Calu3 (cell line): ENCODE data around the gene AAGAB. TPM values are rescaled to one million over a fixed set of nuclear protein-coding genes. Genes with fewer than 3 reads are reported as not detected.
A peak's percentile ranks its signal among the peaks of the same experiment; 100 is the strongest.

ENCODE experiments used
- BruUV-seq: library from RNA; stranded (reverse); fragments of 400-500 nt; replicated peaks from 2 replicates; lab custom pipeline; 2021; lab: Mats Ljungman, UMichigan
- CTCF ChIA-PET: fragments of 300-600 bp; sonication (Branson Sonifier 250); formaldehyde crosslinking; loops from one replicate; lab custom pipeline; 2022; ENCODE audit warnings: antibody characterized with exemption; lab: Charles Lee
- DNase-seq: peaks from one replicate; pipeline ENCODE4 v3.0.0; 2022
- H3K27ac Mint-ChIP-seq: one replicate; pipeline ENCODE4 v1.8.0; 2022; ENCODE audit warnings: mixed read lengths; ENCODE audit not compliant: unreplicated experiment
- H3K27me3 Mint-ChIP-seq: one replicate; pipeline ENCODE4 v1.8.0; 2022; ENCODE audit warnings: mixed read lengths; ENCODE audit not compliant: unreplicated experiment
- H3K36me3 Mint-ChIP-seq: one replicate; pipeline ENCODE4 v1.8.0; 2022; ENCODE audit warnings: mild to moderate bottlenecking, moderate library complexity, mixed read lengths; ENCODE audit not compliant: insufficient read depth, unreplicated experiment
- H3K4me1 Mint-ChIP-seq: one replicate; pipeline ENCODE4 v1.8.0; 2022; ENCODE audit warnings: mild to moderate bottlenecking, low read depth, mixed read lengths; ENCODE audit not compliant: unreplicated experiment
- H3K4me3 Mint-ChIP-seq: one replicate; pipeline ENCODE4 v1.8.0; 2022; ENCODE audit warnings: mild to moderate bottlenecking, low read depth, moderate library complexity, mixed read lengths; ENCODE audit not compliant: unreplicated experiment
- H3K9me3 Mint-ChIP-seq: one replicate; pipeline ENCODE4 v1.8.0; 2022; ENCODE audit warnings: low read depth, mixed read lengths; ENCODE audit not compliant: unreplicated experiment
- intact Hi-C: fragments of 100-400 bp; cut with micrococcal nuclease; formaldehyde crosslinking; loops from one replicate; pipeline ENCODE4 v1.10.0; 2022; ENCODE audit not compliant: unreplicated experiment
- total RNA-seq: library from RNA; stranded (reverse); gene quantifications from 2 replicates; pipeline ENCODE4 v1.2.3, GENCODE V29; 2022
- TF ChIP-seq, protein P1 (sequence below): fragments of 200-600 bp; IDR thresholded peaks from one replicate; pipeline ENCODE4 v1.8.0; 2022; ENCODE audit warnings: antibody characterized with exemption; ENCODE audit not compliant: unreplicated experiment

Gene AAGAB
- total RNA-seq, 1 experiment from 2014 or later, result 68.1 TPM

GRCh38 chr15:67180514-67181191, 73.8 kb downstream of the AAGAB start:
- CTCF ChIA-PET, result no interaction called here
- Mint-ChIP-seq H3K4me3 (no peak overlapping the region), H3K27me3 (no peaks in the 10 kb centered on the region), H3K27ac (no peak overlapping the region), H3K4me1 (peaks cover 37% of the 10 kb centered on the region), H3K9me3 (no peaks in the 10 kb centered on the region), H3K36me3 (peaks cover 85% of the 10 kb centered on the region)
- no peak for DNase-seq
- intact Hi-C loops, result no loop called here
- BruUV-seq, result no TSS peak
- TF ChIP-seq, protein P1, sequence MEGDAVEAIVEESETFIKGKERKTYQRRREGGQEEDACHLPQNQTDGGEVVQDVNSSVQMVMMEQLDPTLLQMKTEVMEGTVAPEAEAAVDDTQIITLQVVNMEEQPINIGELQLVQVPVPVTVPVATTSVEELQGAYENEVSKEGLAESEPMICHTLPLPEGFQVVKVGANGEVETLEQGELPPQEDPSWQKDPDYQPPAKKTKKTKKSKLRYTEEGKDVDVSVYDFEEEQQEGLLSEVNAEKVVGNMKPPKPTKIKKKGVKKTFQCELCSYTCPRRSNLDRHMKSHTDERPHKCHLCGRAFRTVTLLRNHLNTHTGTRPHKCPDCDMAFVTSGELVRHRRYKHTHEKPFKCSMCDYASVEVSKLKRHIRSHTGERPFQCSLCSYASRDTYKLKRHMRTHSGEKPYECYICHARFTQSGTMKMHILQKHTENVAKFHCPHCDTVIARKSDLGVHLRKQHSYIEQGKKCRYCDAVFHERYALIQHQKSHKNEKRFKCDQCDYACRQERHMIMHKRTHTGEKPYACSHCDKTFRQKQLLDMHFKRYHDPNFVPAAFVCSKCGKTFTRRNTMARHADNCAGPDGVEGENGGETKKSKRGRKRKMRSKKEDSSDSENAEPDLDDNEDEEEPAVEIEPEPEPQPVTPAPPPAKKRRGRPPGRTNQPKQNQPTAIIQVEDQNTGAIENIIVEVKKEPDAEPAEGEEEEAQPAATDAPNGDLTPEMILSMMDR, result no peak

DNA sequence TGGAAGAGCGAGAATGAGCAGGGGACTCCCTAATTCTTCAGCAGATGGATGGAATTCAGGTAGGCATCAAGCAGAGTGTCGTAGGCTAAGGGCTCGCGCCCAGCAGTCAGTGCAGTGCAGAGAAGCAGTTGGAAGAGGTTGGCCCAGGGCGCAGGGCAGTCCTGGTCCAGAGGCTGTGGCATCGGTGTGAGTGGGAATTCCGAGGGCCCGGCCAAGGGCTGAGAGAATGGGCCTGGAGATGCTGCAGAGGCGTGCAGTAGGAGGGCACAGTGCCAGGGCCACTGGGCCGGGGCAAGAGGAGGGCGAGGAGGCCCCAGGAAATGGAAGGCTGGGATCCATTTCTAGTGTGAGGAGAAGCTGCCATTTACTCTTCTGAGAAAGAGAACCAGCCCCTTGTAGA, 74.4 kb downstream of the AAGAB start:
- TF ChIP-seq, protein P1, result no peak
- Mint-ChIP-seq H3K27me3 (no peaks in the 10 kb centered on the region), H3K27ac (peak overlapping the region; percentile 26), H3K9me3 (no peaks in the 10 kb centered on the region), H3K4me1 (peaks cover 43% of the 10 kb centered on the region), H3K36me3 (peaks cover 84% of the 10 kb centered on the region), H3K4me3 (no peak overlapping the region)
- CTCF ChIA-PET, result no interaction called here
- no peak for DNase-seq
- intact Hi-C loops, result no loop called here
- BruUV-seq, result no TSS peak

DNA sequence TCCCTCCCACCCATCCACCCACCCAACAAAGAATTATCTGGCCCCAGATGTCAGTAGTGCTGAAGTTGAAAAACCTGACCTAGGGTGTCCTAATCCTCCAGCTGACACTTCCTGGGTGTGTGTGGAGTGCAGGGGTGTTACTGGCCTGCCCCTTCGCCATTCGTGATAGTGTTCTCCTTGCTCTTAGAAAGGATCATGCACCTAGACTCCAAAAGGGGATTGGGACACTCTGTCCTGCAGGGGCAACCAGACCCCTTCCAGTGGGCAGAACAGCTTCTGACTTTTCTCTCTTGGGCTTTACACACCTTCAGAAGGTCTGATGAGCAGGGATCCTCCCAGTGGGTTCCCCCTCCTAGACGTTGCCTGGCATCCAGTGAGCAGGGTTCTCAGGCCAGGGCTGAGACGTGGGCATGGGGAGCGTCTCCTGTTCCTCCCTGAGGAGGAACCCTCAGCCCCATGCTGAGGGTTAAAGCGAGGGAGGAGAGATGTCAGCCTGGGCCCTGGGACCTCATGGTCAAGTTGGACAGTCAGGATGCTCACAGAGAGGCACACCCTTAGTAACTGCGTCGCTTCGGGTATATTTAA, 75.0 kb downstream of the AAGAB start:
- H3K9me3 Mint-ChIP-seq, result no peaks in the 10 kb centered on the region
- H3K27ac Mint-ChIP-seq, result peak overlapping the region; percentile 26
- TF ChIP-seq, protein P1, result no peak
- BruUV-seq, result no TSS peak
- no peak for DNase-seq
- H3K4me1 Mint-ChIP-seq, result peaks cover 49% of the 10 kb centered on the region
- peaks cover 84% of the 10 kb centered on the region for H3K36me3 Mint-ChIP-seq
- no peak overlapping the region for H3K4me3 Mint-ChIP-seq
- no peaks in the 10 kb centered on the region for H3K27me3 Mint-ChIP-seq
- intact Hi-C loops, result loop anchor here (10.0 kb wide), 1 partner anchor 235 kb away; no protein-coding TSS in a partner anchor
- CTCF ChIA-PET, result no interaction called here

- peaks cover 57% of the 10 kb centered on the region for H3K4me1 Mint-ChIP-seq
- peak; percentile 53 for DNase-seq
- H3K27me3 Mint-ChIP-seq, result no peaks in the 10 kb centered on the region
- no TSS peak for BruUV-seq
- TF ChIP-seq, protein P1, result no peak
- H3K9me3 Mint-ChIP-seq, result no peaks in the 10 kb centered on the region
- intact Hi-C loops, result loop anchor here (10.0 kb wide), 1 partner anchor 234 kb away; no protein-coding TSS in a partner anchor
- peaks cover 86% of the 10 kb centered on the region for H3K36me3 Mint-ChIP-seq
- peak overlapping the region; percentile 16 for H3K27ac Mint-ChIP-seq
- H3K4me3 Mint-ChIP-seq, result no peak overlapping the region
- CTCF ChIA-PET, result interaction anchor here (0.7 to 1.8 kb wide), 3 partner anchors 51 to 232 kb away, joined by 5 to 6 read pairs (median 5); no protein-coding TSS in a partner anchor
Measured at GRCh38 chr15:67178569-67179210, 75.8 kb downstream of the AAGAB start.
